ENCODE data around the gene PIGZ.

Gene PIGZ

GRCh38 chr3:197007296-197007940 is 38.8 kb upstream of the PIGZ start:
- Histone ChIP-seq H3K4me3 (ENCODE audit: low read length) (no peak overlapping the region), H3K79me2 (ENCODE audit: low read length) (no peaks in the 10 kb centered on the region), H2AFZ (ENCODE audit: low read depth, low read length) (no peak overlapping the region), H3K4me2 (ENCODE audit: low read length) (no peak overlapping the region), H3K36me3 (replicated peaks; ENCODE audit: low read depth, low read length) (no peaks in the 10 kb centered on the region), H3K9me3 (ENCODE audit: insufficient read depth, low read length) (no peaks in the 10 kb centered on the region), H4K20me1 (ENCODE audit: insufficient read depth, low read length) (no peaks in the 10 kb centered on the region), H3K27me3 (ENCODE audit: low read depth, low read length) (no peaks in the 10 kb centered on the region), H3K9ac (ENCODE audit: low read length) (no peak overlapping the region), H3K4me1 (ENCODE audit: low read length) (peaks cover 11% of the 10 kb centered on the region), H3K27ac (ENCODE audit: low read length) (no peak overlapping the region)
- TF ChIP-seq CTCF (IDR thresholded peaks at IDR 0.05; ENCODE audit: low read depth, low read length): no peak
- no peak for TF ChIP-seq EZH2phosphoT487 (IDR thresholded peaks at IDR 0.05; ENCODE audit: low read depth)

GRCh38 chr3:197006860-197007259 is 38.2 kb upstream of the PIGZ start:
- no peaks in the 10 kb centered on the region for H4K20me1 ChIP-seq (ENCODE audit: insufficient read depth, low read length)
- H3K9ac ChIP-seq (ENCODE audit: low read length): no peak overlapping the region
- peaks cover 16% of the 10 kb centered on the region for H3K4me1 ChIP-seq (ENCODE audit: low read length)
- no peak overlapping the region for H3K27ac ChIP-seq (ENCODE audit: low read length)
- no peaks in the 10 kb centered on the region for H3K36me3 ChIP-seq (replicated peaks; ENCODE audit: low read depth, low read length)
- no peak overlapping the region for H2AFZ ChIP-seq (ENCODE audit: low read depth, low read length)
- TF ChIP-seq EZH2phosphoT487 (IDR thresholded peaks at IDR 0.05; ENCODE audit: low read depth) (no peak), CTCF (IDR thresholded peaks at IDR 0.05; ENCODE audit: low read depth, low read length) (no peak)
- H3K79me2 ChIP-seq (ENCODE audit: low read length): no peaks in the 10 kb centered on the region
- H3K27me3 ChIP-seq (ENCODE audit: low read depth, low read length): no peaks in the 10 kb centered on the region
- H3K4me2 ChIP-seq (ENCODE audit: low read length): no peak overlapping the region
- no peak overlapping the region for H3K4me3 ChIP-seq (ENCODE audit: low read length)
- H3K9me3 ChIP-seq (ENCODE audit: insufficient read depth, low read length): no peaks in the 10 kb centered on the region

GRCh38 chr3:197006446-197006845 is 37.8 kb upstream of the PIGZ start:
- Histone ChIP-seq H2AFZ (ENCODE audit: low read depth, low read length) (no peak overlapping the region), H3K9me3 (ENCODE audit: insufficient read depth, low read length) (no peaks in the 10 kb centered on the region), H3K27ac (ENCODE audit: low read length) (no peak overlapping the region), H3K27me3 (ENCODE audit: low read depth, low read length) (no peaks in the 10 kb centered on the region), H3K36me3 (replicated peaks; ENCODE audit: low read depth, low read length) (no peaks in the 10 kb centered on the region), H3K4me1 (ENCODE audit: low read length) (peaks cover 20% of the 10 kb centered on the region), H3K4me2 (ENCODE audit: low read length) (no peak overlapping the region), H4K20me1 (ENCODE audit: insufficient read depth, low read length) (no peaks in the 10 kb centered on the region), H3K9ac (ENCODE audit: low read length) (no peak overlapping the region), H3K79me2 (ENCODE audit: low read length) (no peaks in the 10 kb centered on the region), H3K4me3 (ENCODE audit: low read length) (no peak overlapping the region)
- TF ChIP-seq CTCF (IDR thresholded peaks at IDR 0.05; ENCODE audit: low read depth, low read length) (no peak), EZH2phosphoT487 (IDR thresholded peaks at IDR 0.05; ENCODE audit: low read depth) (no peak)

GRCh38 chr3:197003461-197004385 is 35.1 kb upstream of the PIGZ start:
- no peak for TF ChIP-seq CTCF (IDR thresholded peaks at IDR 0.05; ENCODE audit: low read depth, low read length)
- Histone ChIP-seq H4K20me1 (ENCODE audit: insufficient read depth, low read length) (no peaks in the 10 kb centered on the region), H3K36me3 (replicated peaks; ENCODE audit: low read depth, low read length) (no peaks in the 10 kb centered on the region), H3K79me2 (ENCODE audit: low read length) (no peaks in the 10 kb centered on the region), H3K4me2 (ENCODE audit: low read length) (peak overlapping the region; percentile 80), H3K9ac (ENCODE audit: low read length) (peak overlapping the region; percentile 92), H3K9me3 (ENCODE audit: insufficient read depth, low read length) (no peaks in the 10 kb centered on the region), H3K27ac (ENCODE audit: low read length) (peak overlapping the region; percentile 64), H3K27me3 (ENCODE audit: low read depth, low read length) (no peaks in the 10 kb centered on the region), H2AFZ (ENCODE audit: low read depth, low read length) (no peak overlapping the region; the same call in 1 of the 2 replicates), H3K4me1 (ENCODE audit: low read length) (peaks cover 30% of the 10 kb centered on the region), H3K4me3 (ENCODE audit: low read length) (peak overlapping the region; percentile 82)

All from OCI-LY3 (cell line).